Putamen (tissue), 1 donor: Measurements from ENCODE around the gene GAPDHS.

ENCODE experiments used
- DNase-seq: peaks from one replicate; pipeline ENCODE4 v3.0.0-alpha.2; 2016; ENCODE audit warnings: low spot score

Gene GAPDHS

DNA sequence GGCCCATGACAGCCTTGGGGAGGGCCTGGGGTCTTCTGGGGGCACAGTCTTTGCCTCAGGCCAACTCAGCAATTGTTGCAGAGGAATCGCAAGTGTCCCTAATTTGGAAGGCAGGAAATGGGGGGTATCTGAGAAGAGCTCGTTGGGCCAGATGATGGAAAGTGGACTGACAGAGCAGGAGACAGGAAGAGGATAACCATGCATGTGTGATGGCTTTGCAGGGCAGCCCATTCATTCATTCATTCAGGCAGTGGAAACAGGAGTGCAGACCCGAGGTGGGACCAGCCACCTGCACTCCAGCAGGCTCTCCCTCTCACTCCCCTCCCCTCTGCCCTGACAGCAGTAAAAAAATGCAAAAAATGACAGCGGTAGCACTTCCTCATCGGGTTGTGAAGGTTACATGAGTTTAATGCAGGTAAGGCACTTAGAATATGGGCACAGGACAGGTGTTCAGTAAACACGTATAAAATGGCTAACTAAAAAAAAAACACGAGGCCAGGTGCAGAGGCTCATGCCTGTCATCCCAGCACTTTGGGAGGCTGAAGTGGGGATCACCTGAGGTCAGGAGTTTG, 7.2 kb downstream of the GAPDHS start:
- no peak for DNase-seq

- DNase-seq = no peak
Measured at GRCh38 chr19:35542209-35542608, 9.0 kb downstream of the GAPDHS start.

DNA sequence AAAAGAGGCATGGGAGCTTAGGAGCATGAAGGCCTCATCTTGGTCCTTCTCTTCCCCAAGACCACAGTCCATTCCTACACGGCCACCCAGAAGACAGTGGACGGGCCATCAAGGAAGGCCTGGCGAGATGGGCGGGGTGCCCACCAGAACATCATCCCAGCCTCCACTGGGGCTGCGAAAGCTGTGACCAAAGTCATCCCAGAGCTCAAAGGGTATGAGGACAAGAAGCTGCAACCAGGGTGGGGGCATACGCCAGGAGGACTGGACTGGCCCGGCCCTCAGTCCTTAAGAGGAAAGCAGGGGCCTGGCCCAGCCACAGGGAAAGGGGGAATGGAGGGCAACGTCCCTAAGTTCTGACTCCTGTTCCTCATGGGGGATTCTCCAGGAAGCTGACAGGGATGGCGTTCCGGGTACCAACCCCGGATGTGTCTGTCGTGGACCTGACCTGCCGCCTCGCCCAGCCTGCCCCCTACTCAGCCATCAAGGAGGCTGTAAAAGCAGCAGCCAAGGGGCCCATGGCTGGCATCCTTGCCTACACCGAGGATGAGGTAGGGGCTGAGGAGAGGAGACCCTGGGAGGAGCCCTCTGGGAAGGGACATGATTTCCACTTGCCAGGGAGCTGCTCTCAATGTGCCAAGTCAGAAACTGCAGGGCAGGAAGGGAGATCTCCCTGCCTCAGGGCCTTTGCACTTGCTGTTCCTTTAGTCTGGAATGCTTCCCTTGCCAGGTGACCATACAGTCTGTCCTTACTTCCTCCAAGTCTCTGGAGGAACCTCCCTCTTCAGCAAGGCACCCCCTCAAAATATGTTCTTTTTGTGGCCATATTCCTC, 10.2 kb downstream of the GAPDHS start:
- no peak for DNase-seq

- DNase-seq = no peak
Measured at GRCh38 chr19:35544110-35544802, 11.0 kb downstream of the GAPDHS start.

GRCh38 chr19:35545001-35545854, 12.0 kb downstream of the GAPDHS start, which contains the start of gene TMEM147:
Gene TMEM147, plus strand, starts transcription at chr19:35545626. Its CDS starts 114 bp downstream, at chr19:35545740.
- DNase-seq = peak; percentile 89

GRCh38 chr19:35545855-35546381, 12.7 kb downstream of the GAPDHS start:
- DNase-seq = no peak

- no peak for DNase-seq
Measured at GRCh38 chr19:35546532-35546931, 13.3 kb downstream of the GAPDHS start.

DNA sequence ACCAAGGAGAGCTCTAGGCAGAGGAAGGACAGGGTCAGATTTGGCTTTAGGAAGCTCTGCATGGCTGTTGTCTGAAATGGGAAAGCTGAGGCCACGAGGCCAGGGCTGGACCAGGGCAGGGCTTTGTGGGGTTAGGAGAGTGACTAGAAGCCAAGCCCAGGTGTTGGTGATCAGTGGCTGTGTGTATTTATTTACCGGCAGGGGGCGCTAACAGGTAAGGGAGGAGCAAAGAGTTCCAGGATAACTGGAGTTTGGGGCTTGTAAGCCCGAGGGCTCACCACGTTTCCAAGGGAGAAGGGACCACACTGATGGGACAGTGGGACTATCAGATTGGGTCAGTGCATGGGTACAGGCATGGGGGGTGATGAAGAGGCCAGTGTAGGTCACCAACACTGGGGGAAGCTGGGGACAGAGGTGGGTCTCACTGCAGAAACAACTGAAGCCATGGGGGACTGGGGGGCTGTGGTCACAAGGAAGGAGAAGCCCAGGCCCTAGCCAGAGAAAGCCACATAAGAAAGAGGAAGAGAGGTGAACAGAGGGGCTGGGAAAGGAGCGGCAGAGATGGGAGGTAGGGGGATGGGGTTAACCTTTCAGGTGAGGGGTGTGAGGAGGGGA, 16.0 kb downstream of the GAPDHS start:
- DNase-seq = peak; percentile 47

GRCh38 chr19:35549879-35550523, 16.7 kb downstream of the GAPDHS start:
- no peak for DNase-seq

- DNase-seq = no peak
Measured at GRCh38 chr19:35551091-35551810, 18.0 kb downstream of the GAPDHS start.

GRCh38 chr19:35552534-35553384, 19.5 kb downstream of the GAPDHS start:
- DNase-seq = no peak

DNA sequence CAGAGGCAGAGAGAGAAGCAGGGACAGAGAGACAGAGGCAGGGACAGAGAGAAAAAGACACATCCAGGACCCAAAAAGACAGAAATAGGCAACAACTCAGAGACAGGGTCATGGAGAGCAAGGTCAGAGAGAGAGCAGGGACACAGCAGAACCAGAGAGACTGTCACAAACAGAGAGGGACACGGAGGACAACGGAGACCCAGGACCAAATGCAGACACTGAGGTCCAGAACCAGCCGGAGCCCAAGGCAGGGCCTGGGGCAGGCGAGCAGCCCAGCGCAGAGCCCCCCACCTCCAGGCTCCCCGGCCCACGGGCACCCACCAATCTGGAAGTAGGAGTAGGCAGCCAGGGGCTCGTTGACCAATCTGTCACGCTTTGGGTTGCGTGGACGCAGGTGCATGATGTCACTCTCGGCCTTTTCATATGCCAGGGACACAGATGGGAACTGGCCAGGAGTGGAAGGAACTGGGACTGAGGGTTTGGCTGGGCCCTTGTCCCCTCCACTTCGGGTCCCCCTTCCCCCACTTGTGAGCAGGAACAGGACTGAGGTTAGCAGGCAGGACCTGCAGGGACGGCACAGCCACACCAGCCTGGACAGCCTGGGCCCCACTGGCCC, 20.2 kb downstream of the GAPDHS start:
- no peak for DNase-seq

DNA sequence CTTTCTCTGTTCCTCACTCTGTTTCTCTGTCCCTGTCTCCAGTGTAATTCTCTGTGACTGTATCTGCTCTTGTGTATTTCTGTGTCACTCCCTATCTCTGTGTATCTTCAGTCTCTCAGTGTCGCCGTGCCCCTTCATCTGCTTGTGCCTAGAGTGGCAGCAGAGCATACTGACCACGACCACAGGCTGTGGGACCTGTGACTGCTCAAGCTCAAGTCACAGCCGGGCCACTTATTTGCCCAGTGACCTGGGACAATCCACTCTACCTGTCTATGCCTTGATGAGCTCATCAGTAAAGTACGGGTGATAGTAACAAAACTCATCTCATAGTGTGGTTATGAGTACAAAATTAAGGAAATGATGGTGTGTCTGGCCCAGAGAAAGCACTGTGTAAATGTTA, 20.8 kb downstream of the GAPDHS start:
- no peak for DNase-seq

- DNase-seq = no peak
Measured at GRCh38 chr19:35555301-35556005, 22.2 kb downstream of the GAPDHS start.

GRCh38 chr19:35556025-35556590, 22.9 kb downstream of the GAPDHS start:
- no peak for DNase-seq

- DNase-seq = no peak
Measured at GRCh38 chr19:35556846-35557538, 23.7 kb downstream of the GAPDHS start.
